GM21423 (cell line): ENCODE measurements around the gene TCF7L1.

Experiments
- ATAC-seq: cut with Tn5 transposase; IDR thresholded peaks from one replicate; pipeline ENCODE4 v1.9.1; 2021; ENCODE audit warnings: mild to moderate bottlenecking, moderate library complexity; ENCODE audit not compliant: unreplicated experiment

The TCF7L1 gene

DNA sequence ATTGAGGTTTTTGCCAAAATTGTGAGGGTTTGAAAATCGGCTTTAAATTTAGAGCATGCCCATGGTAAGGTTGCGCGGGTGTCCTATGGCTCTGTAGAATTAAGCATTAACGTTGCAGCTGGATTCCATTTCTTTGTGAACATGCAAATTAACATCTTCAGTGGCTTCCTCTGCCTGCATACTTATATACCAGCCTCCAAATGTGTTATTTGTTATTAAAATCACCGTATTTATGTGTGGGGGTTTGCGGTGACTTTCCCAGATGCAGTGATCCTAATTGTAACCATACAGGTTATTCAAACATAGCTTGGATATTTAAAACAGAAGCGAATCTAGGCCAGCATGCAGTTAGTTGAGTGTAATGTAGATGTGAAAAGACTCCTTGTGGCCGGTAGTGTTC, 114.4 kb downstream of the TCF7L1 start:
- ATAC-seq = no peak

DNA sequence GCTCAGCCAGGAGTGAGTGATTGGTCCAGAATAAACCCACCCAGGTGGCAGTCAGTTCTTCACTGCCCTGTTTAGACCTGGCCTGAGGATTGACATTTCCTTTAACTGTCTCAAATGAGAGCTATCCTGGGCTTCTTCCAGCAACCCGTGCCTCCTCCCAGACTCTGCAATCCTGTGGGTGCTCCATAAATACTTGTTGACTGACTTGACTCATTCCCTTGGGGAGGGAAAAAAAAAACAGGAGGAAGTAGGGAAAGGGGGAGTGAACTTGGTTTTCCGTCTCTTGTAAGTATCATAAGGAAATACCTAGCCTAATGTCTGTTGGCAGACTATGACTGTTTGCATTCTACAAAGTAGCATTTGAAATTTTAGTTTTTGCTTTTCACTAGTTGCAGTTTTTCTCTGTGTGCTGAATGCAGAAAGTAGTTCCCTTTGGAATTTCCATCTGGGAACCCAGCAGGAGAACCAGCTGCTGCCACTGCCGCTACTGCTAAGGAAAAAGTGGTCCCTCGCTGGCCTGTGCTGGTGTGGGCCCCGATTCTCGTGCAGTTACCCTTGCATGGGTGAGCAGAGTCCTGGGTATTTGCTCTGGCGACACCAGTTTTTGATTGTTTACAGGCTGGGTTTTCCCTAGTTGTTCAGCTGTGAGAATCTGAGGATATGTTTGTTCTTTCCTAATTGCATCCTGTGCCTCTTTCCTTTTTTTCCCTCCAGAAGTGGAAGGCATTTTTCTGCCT, 115.7 kb downstream of the TCF7L1 start:
- ATAC-seq = no peak

DNA sequence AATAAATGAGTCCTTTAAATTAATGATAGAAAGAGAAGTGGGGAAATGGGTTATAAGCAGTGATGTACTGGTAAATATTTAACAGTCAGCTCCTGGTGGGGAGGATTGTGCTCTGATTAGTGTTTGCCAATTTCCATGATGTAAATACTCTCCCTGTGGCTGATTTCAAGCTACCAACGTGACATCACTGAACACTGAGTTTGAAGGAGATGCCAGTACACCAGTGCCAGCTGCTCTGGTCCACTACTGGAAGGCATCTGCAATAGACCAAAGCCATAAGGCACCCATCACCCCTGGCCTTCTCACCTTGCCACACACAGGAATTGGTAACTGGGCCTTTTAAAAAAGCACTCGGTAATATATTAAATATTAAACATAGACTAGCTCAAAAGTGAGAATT, 116.9 kb downstream of the TCF7L1 start:
- no peak for ATAC-seq

DNA sequence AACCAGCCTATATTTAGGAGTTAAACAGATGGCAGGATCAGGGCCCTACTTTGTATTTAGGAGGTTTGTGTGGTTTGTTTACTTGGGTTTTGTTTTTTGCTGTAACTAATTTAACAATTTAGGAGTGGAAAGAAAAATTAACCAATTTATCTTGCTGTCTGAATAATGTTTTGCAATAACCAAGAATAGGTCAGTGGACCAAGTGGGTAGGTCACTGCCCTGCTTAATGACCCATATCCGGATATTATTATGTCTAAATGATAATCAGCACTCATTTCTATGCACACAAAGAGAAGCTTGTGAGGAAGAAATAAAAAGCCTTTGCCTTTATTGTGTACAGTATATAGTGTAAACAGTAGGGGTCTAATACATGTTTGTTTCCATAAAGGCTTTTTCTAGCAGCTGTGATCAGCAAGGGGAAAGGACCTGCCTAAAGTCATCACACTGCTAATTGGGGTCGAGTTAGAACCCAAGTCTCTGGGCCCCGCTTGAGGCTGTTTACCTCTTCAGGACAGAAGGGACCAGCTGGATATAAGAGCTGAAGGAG, 118.0 kb downstream of the TCF7L1 start:
- ATAC-seq = no peak

DNA sequence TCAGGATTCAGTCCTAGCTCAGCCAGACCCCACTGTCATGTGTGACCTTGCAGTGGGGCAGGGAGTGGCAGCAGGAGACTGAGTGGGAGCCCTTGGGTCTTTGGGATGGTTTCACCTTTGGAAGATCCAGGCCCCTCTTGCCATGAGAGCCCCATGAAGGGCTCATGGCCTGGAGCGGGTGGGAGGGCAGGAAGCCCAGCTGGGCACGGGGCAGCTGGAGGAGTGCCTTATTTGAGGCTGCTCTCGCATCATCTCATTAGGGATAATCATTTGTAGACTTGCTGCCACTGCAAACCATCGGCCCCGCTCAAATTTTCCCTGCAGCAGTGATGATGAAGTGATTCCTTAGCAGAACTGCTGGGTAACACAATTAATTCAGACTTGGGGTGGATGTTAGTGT, 120.7 kb downstream of the TCF7L1 start:
- no peak for ATAC-seq

DNA sequence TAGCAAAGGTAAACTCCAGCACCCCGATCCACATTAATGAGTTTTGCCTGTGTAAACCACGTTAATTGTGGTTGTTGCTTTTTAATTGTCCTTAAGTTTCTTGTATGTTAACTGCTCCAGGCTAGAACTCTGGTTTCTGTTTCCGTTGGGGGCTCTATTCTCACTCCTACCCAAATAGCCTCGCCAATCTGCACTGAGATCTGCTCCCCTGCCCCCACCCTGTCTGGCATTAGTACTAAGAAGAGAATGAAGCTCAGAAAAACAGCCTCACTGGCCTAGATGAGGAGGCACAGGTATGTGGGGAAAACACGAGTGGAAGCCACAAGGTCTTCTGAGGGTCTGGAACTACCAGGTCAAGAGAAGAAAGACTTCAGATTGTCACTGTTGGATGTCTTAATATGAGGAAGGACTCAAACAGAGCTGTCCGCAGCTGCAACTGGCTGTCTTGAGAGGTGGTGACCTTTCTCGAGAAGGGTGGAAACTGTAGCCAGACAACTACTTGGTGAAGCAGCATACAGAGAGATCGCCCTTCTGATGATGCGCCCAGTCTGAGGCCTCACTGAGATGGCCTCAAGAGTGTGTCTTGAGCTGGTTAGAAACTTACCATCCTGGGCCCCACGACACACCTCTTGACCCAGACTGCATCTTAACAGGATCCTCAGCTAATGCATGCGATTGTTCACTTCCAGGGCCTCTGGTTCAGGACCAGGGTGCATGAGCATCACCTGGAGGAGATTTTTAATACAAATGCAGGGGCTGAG, 121.5 kb downstream of the TCF7L1 start:
- no peak for ATAC-seq

DNA sequence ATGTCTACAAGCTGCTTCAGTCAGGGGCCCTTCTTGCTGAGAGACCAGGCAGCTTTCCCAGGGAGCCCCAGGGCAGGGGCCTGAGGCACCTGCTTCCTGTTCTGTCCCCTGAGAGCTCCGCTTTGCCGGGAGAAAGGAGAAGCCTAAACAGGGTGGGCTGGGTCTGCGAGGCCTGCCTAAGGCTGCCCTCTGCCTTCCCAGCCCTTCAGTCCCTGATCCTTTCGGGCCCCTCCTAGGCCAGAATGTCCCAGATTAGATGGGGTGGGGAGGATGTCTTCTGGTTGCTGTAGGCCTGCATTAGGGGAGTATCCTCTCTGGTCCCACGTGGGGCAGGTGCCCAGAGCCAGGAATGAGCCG, 122.2 kb downstream of the TCF7L1 start:
- no peak for ATAC-seq

DNA sequence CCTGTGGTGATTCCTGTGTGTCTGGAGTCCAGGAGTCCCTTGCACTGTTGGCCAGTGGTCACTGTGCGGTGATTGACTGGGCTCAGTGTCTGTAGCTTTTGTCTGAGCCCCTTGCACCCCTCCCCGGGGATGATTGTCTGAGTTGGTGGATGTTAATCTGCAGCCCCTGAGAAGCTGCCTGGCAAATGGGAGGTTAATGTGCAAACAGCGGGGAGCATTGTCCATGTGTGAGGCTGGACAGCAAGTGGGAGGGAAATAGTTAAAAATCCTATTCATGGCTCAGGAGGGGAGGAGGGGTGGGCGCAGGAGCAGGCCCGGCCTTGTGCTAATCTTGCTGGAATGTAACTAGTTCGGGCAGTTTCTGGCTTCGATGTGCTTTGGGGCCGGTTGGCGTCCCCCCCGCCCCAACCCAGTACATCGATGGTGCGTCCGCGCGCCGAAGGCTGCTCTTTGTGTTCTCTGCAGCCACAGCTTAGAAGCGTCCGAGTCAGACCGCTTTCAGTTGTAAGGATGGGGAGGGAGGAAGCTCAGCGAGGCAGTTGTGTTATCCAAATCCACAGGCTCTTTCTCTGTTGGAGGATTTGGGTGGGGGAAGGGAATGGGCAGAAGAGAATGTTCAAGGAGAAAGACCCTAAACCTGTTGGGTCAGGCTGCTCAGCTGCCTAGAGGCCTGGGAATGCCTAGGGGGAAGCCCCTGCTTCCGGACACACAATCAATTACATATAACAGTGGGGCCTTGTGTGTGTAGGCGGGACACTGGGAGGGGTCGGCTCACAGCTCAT, 122.8 kb downstream of the TCF7L1 start:
- no peak for ATAC-seq

DNA sequence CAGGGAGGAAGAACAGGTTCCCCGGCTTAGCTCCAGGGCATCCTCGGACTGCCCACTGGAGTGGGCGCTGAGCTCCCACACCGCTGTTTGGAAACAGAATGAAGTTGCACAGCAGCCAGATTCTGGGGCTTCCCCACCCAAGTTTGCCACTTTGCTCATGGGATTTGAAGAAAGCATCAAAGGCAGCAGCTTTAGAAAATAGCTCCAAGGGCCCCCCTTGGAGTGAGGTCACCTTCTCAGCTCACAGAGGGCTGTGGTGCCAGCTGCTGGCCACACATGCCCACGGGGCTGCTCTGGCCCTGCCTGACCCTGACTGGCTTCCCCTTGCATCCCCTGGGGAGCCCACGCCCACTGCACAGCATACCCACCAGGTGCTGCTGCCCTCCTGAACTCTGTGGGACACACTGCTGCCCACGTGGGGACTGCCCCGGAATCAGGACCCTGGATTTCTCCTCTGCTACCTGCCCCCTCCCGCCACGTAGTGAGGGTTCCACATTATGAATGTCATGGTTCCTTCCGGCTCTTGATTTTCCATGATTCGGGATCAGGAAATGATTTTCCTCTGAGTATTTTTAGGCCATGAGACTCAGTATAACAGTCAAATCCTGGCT, 124.3 kb downstream of the TCF7L1 start:
- ATAC-seq = no peak

DNA sequence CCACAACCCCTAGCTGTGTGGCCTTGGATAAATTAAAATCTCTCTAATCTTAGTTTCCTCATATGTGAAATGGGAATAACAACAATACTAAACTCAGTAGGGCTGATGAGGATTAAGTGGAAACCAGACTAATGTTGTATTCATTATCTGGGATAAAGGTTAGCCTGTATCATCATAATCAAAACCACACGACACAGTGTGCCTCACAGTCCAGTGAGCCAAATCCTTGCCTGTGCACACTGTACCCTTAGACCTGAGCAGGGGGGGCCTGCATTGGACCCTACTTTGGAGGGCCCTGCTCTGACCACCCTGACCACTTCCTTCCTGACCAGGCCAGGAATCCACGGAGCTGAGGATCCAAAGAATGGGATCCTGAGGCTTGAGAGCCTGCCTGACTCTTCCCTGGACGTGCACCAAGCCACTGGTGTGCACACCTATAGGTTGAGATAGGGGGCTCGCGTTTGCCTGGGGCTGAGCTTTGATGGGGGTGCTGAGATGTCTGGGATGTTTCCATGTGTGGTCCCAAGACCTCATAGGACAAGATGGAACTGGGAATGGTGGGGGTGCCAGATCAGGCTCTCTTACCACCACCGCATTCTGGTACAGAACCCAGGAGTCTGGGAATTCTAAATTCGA, 124.9 kb downstream of the TCF7L1 start:
- ATAC-seq = no peak

DNA sequence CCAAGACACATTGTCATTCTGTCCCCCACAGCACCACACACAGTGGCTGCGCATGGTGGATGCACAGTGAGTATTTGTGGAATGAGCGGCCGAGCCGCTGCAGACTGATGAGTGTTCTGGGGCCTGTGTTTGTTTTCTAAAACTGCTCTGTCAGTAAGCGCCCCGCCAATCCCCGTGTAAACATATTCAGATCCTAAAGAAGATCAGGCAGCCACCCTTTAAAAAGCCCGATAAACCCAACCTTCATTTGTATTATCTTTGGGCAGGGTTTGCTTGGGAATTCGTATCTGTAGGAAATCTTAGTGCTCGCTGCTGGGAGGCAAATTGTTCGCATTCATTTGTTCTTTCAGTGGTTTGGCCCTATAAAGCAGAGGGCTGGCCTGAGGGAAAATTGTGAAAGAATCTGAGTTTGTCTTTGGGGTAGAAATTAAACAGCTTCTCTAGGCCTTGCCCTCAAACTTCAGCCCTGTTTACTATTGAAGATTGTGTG, 126.0 kb downstream of the TCF7L1 start:
- no peak for ATAC-seq

DNA sequence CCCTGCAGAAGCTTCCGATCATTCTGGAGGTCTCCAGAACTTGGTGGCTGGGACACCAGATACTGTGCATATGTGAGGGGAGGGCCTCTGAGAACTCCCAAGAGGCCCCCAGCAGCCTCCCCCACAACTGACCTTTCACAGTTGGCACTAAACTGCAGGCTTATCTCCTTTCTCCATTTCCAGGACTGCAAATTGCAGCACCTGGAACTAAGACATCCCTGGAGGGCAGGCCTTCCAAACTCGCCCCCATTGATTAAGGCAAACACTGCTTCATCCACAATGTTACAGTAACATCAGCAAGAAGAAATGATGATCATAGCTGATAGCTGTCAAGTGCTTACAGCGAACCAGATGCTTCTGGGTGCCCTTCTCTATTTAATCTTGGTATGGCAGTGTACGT, 126.7 kb downstream of the TCF7L1 start:
- ATAC-seq = no peak

DNA sequence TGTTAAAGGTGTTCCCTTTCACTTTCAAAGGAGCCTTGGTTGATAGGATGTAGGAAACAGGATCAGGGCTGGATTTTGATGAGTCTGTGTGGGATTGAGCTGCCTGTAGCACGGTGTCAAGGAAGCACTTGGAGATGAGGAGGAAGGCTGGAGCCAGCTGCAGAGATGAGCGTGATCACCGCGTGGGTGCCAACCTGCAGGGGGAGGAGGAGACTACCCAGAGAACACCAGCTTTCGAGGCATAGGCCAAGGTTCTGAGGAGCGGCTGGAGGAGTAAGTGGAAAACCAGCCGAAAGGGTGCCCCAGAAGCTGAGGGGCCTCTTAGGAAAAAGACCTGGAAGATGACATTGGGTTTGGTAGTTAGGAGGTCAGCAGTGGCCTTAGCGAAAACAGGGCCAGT, 130.4 kb downstream of the TCF7L1 start:
- ATAC-seq = no peak

DNA sequence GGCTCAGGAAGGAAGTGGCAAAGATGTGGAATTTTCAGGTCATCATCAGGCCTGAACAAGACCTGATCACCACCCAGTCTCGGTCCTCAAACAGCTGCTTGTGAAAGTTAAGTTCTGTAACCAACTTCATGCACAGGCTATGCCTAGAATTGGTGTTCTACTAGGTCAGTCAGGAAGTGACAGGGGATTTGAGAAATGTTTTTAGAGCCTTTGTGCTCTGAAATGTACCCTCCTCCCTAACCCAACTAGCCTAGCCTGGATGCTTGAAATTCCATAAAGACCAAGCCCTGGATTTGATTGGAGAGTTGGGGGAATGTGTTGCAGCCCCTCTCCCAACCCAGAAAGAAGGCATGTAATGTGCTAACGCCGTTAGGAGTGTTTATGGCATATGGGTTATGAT, 131.3 kb downstream of the TCF7L1 start:
- ATAC-seq = no peak

DNA sequence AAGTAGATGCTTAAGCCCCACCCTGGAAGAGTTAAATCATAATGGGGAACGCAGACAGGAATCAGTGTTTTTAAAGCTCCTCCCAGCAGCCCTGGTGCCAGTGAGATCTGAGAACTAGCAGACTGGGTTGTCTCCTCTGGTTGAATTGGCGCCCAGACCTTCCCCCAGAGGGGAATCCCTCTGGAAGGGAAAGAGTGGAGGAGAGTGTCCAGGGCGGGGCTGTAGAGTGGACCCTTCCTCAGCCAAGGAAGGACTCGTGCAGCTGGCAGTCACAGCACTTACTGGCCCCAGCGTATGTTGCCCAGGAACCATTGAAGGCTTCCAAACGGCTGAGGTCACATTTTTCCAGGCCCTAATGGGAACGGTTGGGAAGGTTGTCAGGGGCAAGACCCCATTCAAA, 132.1 kb downstream of the TCF7L1 start:
- no peak for ATAC-seq

DNA sequence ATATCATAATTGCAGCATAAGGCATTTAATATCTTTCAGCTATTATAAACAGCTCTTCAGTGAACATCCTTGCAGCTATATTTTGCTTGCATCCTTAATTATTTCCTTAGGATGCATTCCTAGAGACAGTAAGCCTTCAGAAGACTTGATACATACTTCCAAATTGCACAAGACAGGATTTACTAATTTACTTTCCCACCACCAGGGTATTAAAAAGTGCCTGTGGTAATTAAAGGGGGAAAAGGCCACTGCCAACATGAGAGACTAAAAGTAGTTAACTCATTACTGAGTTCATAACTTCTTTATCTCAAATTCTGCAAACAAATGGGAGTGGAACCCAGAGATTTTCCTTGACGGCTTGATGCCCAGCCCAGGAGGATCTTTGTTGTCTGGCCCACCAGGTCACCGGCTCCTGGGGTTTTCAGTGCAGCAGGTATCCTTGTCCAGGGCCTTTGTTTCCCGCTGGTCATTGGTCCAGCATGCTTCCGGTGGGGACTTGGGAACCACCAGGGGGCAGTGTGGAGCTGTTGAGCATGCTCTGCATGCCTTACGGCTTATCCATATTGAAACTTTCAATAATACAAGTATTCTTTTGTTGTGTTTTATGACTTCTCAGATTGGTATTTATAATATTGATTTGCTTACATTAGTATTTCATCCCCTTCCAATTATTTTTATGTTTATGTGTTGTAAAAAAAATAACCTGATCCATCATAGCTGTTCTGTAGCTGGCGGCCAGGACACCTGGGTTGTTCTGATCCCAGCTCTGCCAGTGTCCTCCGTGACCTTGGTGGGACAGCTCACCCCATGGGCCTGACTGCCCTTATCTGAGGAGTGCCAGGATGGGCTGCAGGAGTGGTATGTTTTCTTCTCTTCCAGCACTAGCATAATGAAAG, 133.2 kb downstream of the TCF7L1 start:
- peak; percentile 67 for ATAC-seq

DNA sequence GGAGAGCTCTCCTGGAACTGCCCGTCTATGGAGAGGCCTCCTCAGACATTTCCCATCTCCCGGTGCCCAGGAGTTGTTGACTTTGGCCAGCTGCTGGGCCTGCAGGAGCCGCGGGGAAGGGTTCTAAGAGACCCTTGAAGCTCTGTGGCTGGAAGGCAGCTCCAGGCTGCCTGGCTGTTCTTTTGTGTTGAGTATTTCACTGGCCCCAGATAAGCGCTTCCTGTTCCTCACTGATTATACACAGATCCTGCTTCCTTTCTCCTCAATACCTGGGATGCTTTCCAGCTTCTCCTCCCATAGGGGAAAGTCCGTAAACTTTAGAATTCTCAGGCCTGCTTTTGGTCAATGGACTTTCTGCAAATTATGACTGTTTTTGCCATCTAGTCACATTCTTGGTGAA, 136.8 kb downstream of the TCF7L1 start:
- no peak for ATAC-seq

DNA sequence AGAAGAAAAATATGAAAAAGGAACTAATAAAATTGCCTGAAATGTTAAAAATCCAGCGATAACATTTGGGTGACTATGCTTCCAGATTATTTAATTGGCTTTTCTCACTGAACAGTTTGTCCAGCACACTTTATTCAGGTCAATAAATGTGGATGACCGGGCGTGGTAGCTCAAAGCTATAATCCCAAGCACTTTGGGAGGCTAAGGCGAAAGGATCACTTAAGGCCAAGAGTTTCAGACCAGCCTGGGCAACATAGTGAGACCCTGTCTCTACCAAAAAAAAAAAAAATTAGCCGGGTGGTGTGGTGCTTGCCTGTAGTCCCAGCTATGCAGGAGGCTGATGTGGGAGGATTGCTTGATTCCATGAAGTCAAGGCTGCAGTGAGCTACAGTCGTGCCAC, 139.2 kb downstream of the TCF7L1 start:
- ATAC-seq = no peak
